ENCODE data around the gene PLCB1.

- TF ChIP-seq CTCF (conservative IDR thresholded peaks at IDR 0.05) (no peak), EZH2 (IDR thresholded peaks at IDR 0.05; ENCODE audit: low read depth) (no peak)
Observed at GRCh38 chr20:8121666-8122065, 10.4 kb upstream of the PLCB1 start.

Data from PC-9 (cell line).